HepG2 (cell line): ENCODE data around the gene HNRNPL. TPM values are rescaled to one million over a fixed set of nuclear protein-coding genes. Genes with fewer than 3 reads are reported as not detected.

Source experiments
- ATAC-seq: fragments of 200-7000 bp; cut with Tn5 transposase; 3 replicates; pipeline ENCODE4 v1.9.1; 2020; ENCODE audit warnings: mild to moderate bottlenecking, moderate library complexity
- BruUV-seq: library from RNA; stranded (reverse); fragments of 400-500 nt; replicated peaks from 2 replicates; lab custom pipeline; 2021; lab: Mats Ljungman, UMichigan
- CTCF ChIA-PET: fragments of 300-600 bp; formaldehyde crosslinking; extraction: SDS; loops from one replicate; lab custom pipeline; 2021; ENCODE audit warnings: low total read pairs, inconsistent platforms, low intra/inter-chr PET ratio; lab: Yijun Ruan, JAX
- POLR2A ChIA-PET: fragments of 350-600 bp; sonication (Branson Sonifier 250); formaldehyde crosslinking; loops from one replicate; lab custom pipeline; 2020; ENCODE audit warnings: antibody characterized with exemption, inconsistent platforms; lab: Yijun Ruan, JAX
- DNase-seq: peaks from one replicate; pipeline ENCODE4 v3.0.0-alpha.2; 2015; ENCODE audit warnings: low spot score
- FAIRE-seq: peaks from 3 replicates; lab custom pipeline; 2011; peaks lifted over from hg19 to GRCh38; lab: Jason Lieb, UNC
- H2AFZ ChIP-seq: one replicate; pipeline ENCODE4 v1.6.1; 2011; ENCODE audit warnings: low read length, inconsistent platforms
- H3K27ac ChIP-seq: fragments of 300-600 bp; 3 replicates; pipeline ENCODE4 v1.8.0; 2011; ENCODE audit warnings: mixed run types, mild to moderate bottlenecking, mixed read lengths, low read length, inconsistent platforms; ENCODE audit not compliant: insufficient read depth; ENCODE audit errors: extremely low read length
- H3K27me3 ChIP-seq, 2 experiments: fragments of 200-600 bp in 1 of 2; 2 replicates in 1 of 2; 3 replicates in 1 of 2; pipeline versions ENCODE4 v1.6.0 to v1.8.0; 2011; ENCODE audit warnings: low read length in 2 of 2, mild to moderate bottlenecking in 2 of 2, moderate library complexity in 2 of 2, inconsistent platforms in 1 of 2; ENCODE audit not compliant: insufficient read depth in 2 of 2, control insufficient read depth in 1 of 2
- H3K36me3 ChIP-seq, 2 experiments: fragments of 200-600 bp in 1 of 2; replicated peaks in 1 of 2; 2 replicates in 1 of 2; 3 replicates in 1 of 2; pipeline versions ENCODE4 v1.5.1 to v1.8.0; 2011; ENCODE audit warnings: low read length in 2 of 2, inconsistent platforms in 1 of 2; ENCODE audit not compliant: insufficient read depth in 2 of 2, control insufficient read depth in 1 of 2
- H3K4me1 ChIP-seq: 2 replicates; pipeline ENCODE4 v1.5.1; 2012; ENCODE audit warnings: low read length, inconsistent platforms; ENCODE audit not compliant: insufficient read depth
- H3K4me2 ChIP-seq: 2 replicates; pipeline ENCODE4 v1.6.0; 2011; ENCODE audit warnings: low read depth, low read length, inconsistent platforms
- H3K4me3 ChIP-seq, 3 experiments: fragments of 200-600 bp in 1 of 3; sonication (generic), shearing (Covaris generic) in 1 of 3; replicated peaks in 1 of 3; 2 replicates each; pipeline ENCODE4 v1.5.1; 2011 to 2016; ENCODE audit warnings: low read length in 3 of 3, inconsistent platforms in 2 of 3, low read depth in 2 of 3, mild to moderate bottlenecking in 2 of 3, control low read depth in 1 of 3, mixed read lengths in 1 of 3; ENCODE audit not compliant: insufficient read depth in 1 of 3
- H3K79me2 ChIP-seq: one replicate; pipeline ENCODE4 v1.6.1; 2011; ENCODE audit warnings: low read length, inconsistent platforms; ENCODE audit not compliant: insufficient read depth
- H3K9ac ChIP-seq: 2 replicates; pipeline ENCODE4 v1.6.0; 2011; ENCODE audit warnings: mild to moderate bottlenecking, low read depth, low read length, inconsistent platforms; ENCODE audit not compliant: insufficient read depth
- H3K9me3 ChIP-seq: 2 replicates; pipeline ENCODE4 v1.5.1; 2012; ENCODE audit warnings: mild to moderate bottlenecking, low read length
- H4K20me1 ChIP-seq: 2 replicates; pipeline ENCODE4 v1.6.0; 2011; ENCODE audit warnings: inconsistent platforms, mild to moderate bottlenecking, low read length, moderate library complexity; ENCODE audit not compliant: insufficient read depth
- ADNP ChIP-seq: sonication (generic); formaldehyde crosslinking; IDR thresholded peaks from 2 replicates; pipeline ENCODE4 v1.4.0; 2020; ENCODE audit warnings: missing genetic modification reagents
- CREB1 ChIP-seq, 2 experiments: fragments of 450-650 bp in 1 of 2; IDR thresholded peaks; 2 replicates each; pipeline ENCODE4 v1.6.1; 2016 to 2017; ENCODE audit warnings: control low read depth in 1 of 2, mild to moderate bottlenecking in 1 of 2, missing compliant biosample characterization in 1 of 2, missing genetic modification characterization in 1 of 2
- KDM2A ChIP-seq: sonication (generic); formaldehyde crosslinking; IDR thresholded peaks from 2 replicates; pipeline ENCODE4 v1.4.0; 2020; ENCODE audit warnings: low read depth, missing genetic modification reagents, borderline replicate concordance
- POLR2G ChIP-seq: fragments of 200-400 bp; formaldehyde crosslinking; IDR thresholded peaks from 2 replicates; pipeline ENCODE4 v1.6.1; 2018; ENCODE audit warnings: mild to moderate bottlenecking, low read depth, low read length, moderate library complexity
- RFX3 ChIP-seq: IDR thresholded peaks from 2 replicates; pipeline ENCODE4 v1.6.1; 2016; ENCODE audit warnings: missing biosample characterization, missing genetic modification reagents
- RORA ChIP-seq: sonication (generic); formaldehyde crosslinking; IDR thresholded peaks from 2 replicates; pipeline ENCODE4 v1.5.0; 2020; ENCODE audit warnings: mild to moderate bottlenecking, missing genetic modification reagents, moderate library complexity
- SNAI1 ChIP-seq: sonication (generic); formaldehyde crosslinking; IDR thresholded peaks from 2 replicates; pipeline ENCODE4 v1.5.0; 2020; ENCODE audit warnings: mild to moderate bottlenecking, missing genetic modification reagents, borderline replicate concordance
- XBP1 ChIP-seq: sonication (generic); formaldehyde crosslinking; IDR thresholded peaks from 2 replicates; pipeline ENCODE4 v1.5.0; 2020; ENCODE audit warnings: missing genetic modification reagents
- ZNF354B ChIP-seq: sonication (generic); formaldehyde crosslinking; IDR thresholded peaks from 2 replicates; pipeline ENCODE4 v1.8.0; 2022; ENCODE audit warnings: mild to moderate bottlenecking, missing genetic modification reagents
- ZNF607 ChIP-seq: sonication (generic); formaldehyde crosslinking; IDR thresholded peaks from 2 replicates; pipeline ENCODE4 v1.5.1; 2020; ENCODE audit warnings: missing genetic modification reagents, mild to moderate bottlenecking, borderline replicate concordance
- ZNF776 ChIP-seq: sonication (generic); formaldehyde crosslinking; IDR thresholded peaks from 2 replicates; pipeline ENCODE4 v1.4.0; 2020; ENCODE audit warnings: mild to moderate bottlenecking, missing genetic modification reagents
- ZSCAN30 ChIP-seq: sonication (generic); formaldehyde crosslinking; IDR thresholded peaks from 2 replicates; pipeline ENCODE4 v1.5.0; 2020; ENCODE audit warnings: mild to moderate bottlenecking, missing genetic modification reagents
- WGBS: methylation state at CpG from one replicate; pipeline ENCODE4 v1.1.6; 2017; ENCODE audit warnings: low lambda C conversion rate; 5-methylcytosine and 5-hydroxymethylcytosine counted together
- in situ Hi-C: cut with HindIII; loops from 2 replicates; pipeline ENCODE4 v1.10.0; 2017; ENCODE audit warnings: low pct_unique_long_range_greater_than_20kb; ENCODE audit not compliant: extremely low pct_ligation_motif_present
- intact Hi-C: fragments of 100-400 bp; cut with micrococcal nuclease; formaldehyde crosslinking; loops from one replicate; pipeline ENCODE4 v1.10.0; 2022; ENCODE audit not compliant: unreplicated experiment
- polyA plus RNA-seq, 8 experiments: library from polyadenylated mRNA; depleted of rRNA in 3 of 8; stranded (reverse) in 7 of 8; unstranded in 1 of 8; fragments of >200 nt; fragmentation: Illumina TruSeq in 4 of 8; extraction: Trizol in 4 of 8; gene quantifications; 2 replicates each; pipeline versions ENCODE4 v1.2.1 to v1.2.3, GENCODE V29; 2011 to 2016; ENCODE audit warnings: low read depth in 4 of 8, missing spikeins in 1 of 8, mixed read lengths in 1 of 8; ENCODE audit not compliant: insufficient read depth in 1 of 8
- total RNA-seq, 5 experiments: library from RNA; depleted of rRNA; stranded (reverse); fragments of >200 nt; fragmentation: Illumina TruSeq; extraction: Trizol; gene quantifications; 2 replicates each; pipeline ENCODE4 v1.2.3, GENCODE V29; 2016; ENCODE audit warnings: low read depth in 1 of 5
- TF ChIP-seq, protein P1 (sequence below): sonication (generic); formaldehyde crosslinking; IDR thresholded peaks from 2 replicates; pipeline ENCODE4 v1.5.0; 2020; ENCODE audit warnings: mild to moderate bottlenecking, missing genetic modification reagents
- TF ChIP-seq, protein P2 (sequence below): sonication (generic); formaldehyde crosslinking; IDR thresholded peaks from 2 replicates; pipeline ENCODE4 v1.4.0; 2020; ENCODE audit warnings: missing genetic modification reagents

Gene HNRNPL
- total and polyA plus RNA-seq, 2 of the 13 experiments (the other 11 are each of a cell fraction or from before 2014, with no cell fraction given): 156 to 278 TPM

DNA sequence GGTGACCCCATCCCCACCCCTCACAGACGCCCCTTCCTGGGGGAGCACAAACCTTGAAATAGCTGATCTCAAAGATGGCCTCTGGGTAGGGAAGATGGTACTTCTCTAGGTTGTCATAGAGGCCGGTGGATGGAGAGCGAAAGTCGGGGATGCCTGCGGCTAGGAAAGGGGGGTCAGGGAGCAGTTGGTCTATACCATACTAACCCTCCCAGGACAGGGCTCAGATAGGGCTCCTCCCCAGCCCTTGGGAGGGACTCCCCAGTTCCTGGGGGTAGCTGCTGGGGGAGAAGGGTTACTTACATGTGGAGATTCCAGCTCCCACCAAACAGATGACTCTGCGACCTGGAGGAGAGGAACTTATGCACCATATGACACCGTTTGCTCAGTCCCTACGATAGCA, 40.0 kb upstream of the HNRNPL start (continued):
- TF ChIP-seq, protein P1, sequence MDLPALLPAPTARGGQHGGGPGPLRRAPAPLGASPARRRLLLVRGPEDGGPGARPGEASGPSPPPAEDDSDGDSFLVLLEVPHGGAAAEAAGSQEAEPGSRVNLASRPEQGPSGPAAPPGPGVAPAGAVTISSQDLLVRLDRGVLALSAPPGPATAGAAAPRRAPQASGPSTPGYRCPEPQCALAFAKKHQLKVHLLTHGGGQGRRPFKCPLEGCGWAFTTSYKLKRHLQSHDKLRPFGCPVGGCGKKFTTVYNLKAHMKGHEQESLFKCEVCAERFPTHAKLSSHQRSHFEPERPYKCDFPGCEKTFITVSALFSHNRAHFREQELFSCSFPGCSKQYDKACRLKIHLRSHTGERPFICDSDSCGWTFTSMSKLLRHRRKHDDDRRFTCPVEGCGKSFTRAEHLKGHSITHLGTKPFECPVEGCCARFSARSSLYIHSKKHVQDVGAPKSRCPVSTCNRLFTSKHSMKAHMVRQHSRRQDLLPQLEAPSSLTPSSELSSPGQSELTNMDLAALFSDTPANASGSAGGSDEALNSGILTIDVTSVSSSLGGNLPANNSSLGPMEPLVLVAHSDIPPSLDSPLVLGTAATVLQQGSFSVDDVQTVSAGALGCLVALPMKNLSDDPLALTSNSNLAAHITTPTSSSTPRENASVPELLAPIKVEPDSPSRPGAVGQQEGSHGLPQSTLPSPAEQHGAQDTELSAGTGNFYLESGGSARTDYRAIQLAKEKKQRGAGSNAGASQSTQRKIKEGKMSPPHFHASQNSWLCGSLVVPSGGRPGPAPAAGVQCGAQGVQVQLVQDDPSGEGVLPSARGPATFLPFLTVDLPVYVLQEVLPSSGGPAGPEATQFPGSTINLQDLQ: no peak
- TF ChIP-seq KDM2A (CRISPR knock-in tag): no peak
- TF ChIP-seq ADNP (CRISPR knock-in tag): no peak
- TF ChIP-seq RORA (CRISPR knock-in tag): no peak
- TF ChIP-seq, all 625 proteins: peak for 0

DNA sequence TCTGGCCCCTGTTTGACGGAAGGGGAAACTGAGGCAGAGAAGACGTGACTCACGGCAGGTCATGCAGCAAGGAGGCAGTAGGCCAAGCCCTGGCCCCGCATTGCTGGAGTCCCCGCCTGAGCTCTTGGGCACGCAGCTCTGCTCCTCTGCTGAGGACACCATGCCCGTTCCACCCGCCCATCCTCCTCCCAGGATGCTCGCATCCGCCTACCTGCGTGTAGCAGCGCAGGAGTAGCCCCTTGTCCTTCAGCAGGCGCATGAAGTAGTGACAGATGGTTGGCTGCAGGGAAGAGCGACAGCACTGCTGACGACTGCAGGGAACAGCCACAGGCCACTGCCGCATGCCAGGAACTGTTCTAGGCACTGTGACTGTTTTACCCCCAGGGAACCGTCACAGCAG, 39.1 kb upstream of the HNRNPL start:
- no peak overlapping the region for H3K9ac ChIP-seq
- no peak overlapping the region for H3K4me3 ChIP-seq
- no peaks in the 10 kb centered on the region for H3K79me2 ChIP-seq
- peaks cover 0 to 2% of the 10 kb centered on the region in 2 experiments; a peak in 3 of 5 replicates for H3K36me3 ChIP-seq
- POLR2A ChIA-PET: no interaction called here
- ATAC-seq (no peak), DNase-seq (no peak), FAIRE-seq (no peak)
- no peaks in the 10 kb centered on the region for H3K27me3 ChIP-seq
- H3K4me1 ChIP-seq: no peaks in the 10 kb centered on the region
- CTCF ChIA-PET: no interaction called here
- H4K20me1 ChIP-seq: no peaks in the 10 kb centered on the region
- no TSS peak for BruUV-seq
- H3K4me2 ChIP-seq: no peak overlapping the region
- H3K9me3 ChIP-seq: no peaks in the 10 kb centered on the region
- no peak overlapping the region for H2AFZ ChIP-seq
- intact Hi-C loops (no loop called here), in situ Hi-C loops (no loop called here)
- H3K27ac ChIP-seq: no peak overlapping the region
- 96% methylated on average over 17 of the region's 17 CpGs for WGBS
- TF ChIP-seq RFX3 (CRISPR knock-in tag) (no peak), SNAI1 (CRISPR knock-in tag) (no peak), ZSCAN30 (no peak), CREB1 (IDR thresholded peaks at IDR 0.05) (no peak), CREB1 (CRISPR knock-in tag; IDR thresholded peaks at IDR 0.05) (no peak), POLR2G (no peak), ZNF776 (CRISPR knock-in tag) (no peak), XBP1 (CRISPR knock-in tag) (no peak), ZNF354B (CRISPR knock-in tag) (no peak), ZNF607 (CRISPR knock-in tag) (no peak)
- TF ChIP-seq, protein P2, sequence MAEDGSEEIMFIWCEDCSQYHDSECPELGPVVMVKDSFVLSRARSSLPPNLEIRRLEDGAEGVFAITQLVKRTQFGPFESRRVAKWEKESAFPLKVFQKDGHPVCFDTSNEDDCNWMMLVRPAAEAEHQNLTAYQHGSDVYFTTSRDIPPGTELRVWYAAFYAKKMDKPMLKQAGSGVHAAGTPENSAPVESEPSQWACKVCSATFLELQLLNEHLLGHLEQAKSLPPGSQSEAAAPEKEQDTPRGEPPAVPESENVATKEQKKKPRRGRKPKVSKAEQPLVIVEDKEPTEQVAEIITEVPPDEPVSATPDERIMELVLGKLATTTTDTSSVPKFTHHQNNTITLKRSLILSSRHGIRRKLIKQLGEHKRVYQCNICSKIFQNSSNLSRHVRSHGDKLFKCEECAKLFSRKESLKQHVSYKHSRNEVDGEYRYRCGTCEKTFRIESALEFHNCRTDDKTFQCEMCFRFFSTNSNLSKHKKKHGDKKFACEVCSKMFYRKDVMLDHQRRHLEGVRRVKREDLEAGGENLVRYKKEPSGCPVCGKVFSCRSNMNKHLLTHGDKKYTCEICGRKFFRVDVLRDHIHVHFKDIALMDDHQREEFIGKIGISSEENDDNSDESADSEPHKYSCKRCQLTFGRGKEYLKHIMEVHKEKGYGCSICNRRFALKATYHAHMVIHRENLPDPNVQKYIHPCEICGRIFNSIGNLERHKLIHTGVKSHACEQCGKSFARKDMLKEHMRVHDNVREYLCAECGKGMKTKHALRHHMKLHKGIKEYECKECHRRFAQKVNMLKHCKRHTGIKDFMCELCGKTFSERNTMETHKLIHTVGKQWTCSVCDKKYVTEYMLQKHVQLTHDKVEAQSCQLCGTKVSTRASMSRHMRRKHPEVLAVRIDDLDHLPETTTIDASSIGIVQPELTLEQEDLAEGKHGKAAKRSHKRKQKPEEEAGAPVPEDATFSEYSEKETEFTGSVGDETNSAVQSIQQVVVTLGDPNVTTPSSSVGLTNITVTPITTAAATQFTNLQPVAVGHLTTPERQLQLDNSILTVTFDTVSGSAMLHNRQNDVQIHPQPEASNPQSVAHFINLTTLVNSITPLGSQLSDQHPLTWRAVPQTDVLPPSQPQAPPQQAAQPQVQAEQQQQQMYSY: no peak
